Loucy (cell line): ENCODE data around the gene TMPRSS13.
"Not testable (repeated sequence)": the region's sequence is repeated elsewhere in the genome, so short reads cannot be mapped to it uniquely, and the experiment has no call there.

ENCODE experiments used
- H2AFZ ChIP-seq: fragments of 200-600 bp; sonication (generic); 2 replicates; pipeline ENCODE4 v1.6.0; 2016; ENCODE audit warnings: antibody characterized with exemption, mild to moderate bottlenecking, low read length, moderate library complexity
- H3F3A ChIP-seq: fragments of 200-600 bp; 2 replicates; pipeline ENCODE4 v1.6.0; 2016; ENCODE audit warnings: antibody characterized with exemption, low read depth, mild to moderate bottlenecking
- H3K27me3 ChIP-seq: fragments of 200-600 bp; sonication (generic); 2 replicates; pipeline ENCODE4 v1.6.1; 2014; ENCODE audit warnings: low read length, mild to moderate bottlenecking; ENCODE audit not compliant: insufficient read depth, poor library complexity, severe bottlenecking
- H3K36me3 ChIP-seq: fragments of 200-600 bp; sonication (generic); 2 replicates; pipeline ENCODE4 v1.6.1; 2016; ENCODE audit warnings: low read length; ENCODE audit not compliant: insufficient read depth
- H3K4me1 ChIP-seq: fragments of 200-600 bp; sonication (generic); 2 replicates; pipeline ENCODE4 v1.5.1; 2014; ENCODE audit warnings: low read length, mild to moderate bottlenecking; ENCODE audit not compliant: insufficient read depth, poor library complexity, severe bottlenecking
- H3K4me2 ChIP-seq: fragments of 200-600 bp; sonication (generic); 2 replicates; pipeline ENCODE4 v1.6.0; 2014; ENCODE audit warnings: antibody characterized with exemption, low read length, low read depth, mild to moderate bottlenecking; ENCODE audit not compliant: poor library complexity, severe bottlenecking
- H3K4me3 ChIP-seq: fragments of 200-600 bp; sonication (generic); 2 replicates; pipeline ENCODE4 v1.5.1; 2014; ENCODE audit warnings: low read length, mild to moderate bottlenecking, mixed read lengths; ENCODE audit not compliant: poor library complexity, severe bottlenecking
- H3K79me2 ChIP-seq: fragments of 200-600 bp; sonication (generic); 2 replicates; pipeline ENCODE4 v1.6.1; 2014; ENCODE audit warnings: low read length; ENCODE audit not compliant: insufficient read depth
- H3K9ac ChIP-seq: fragments of 200-600 bp; sonication (generic); 2 replicates; pipeline ENCODE4 v1.6.0; 2014; ENCODE audit warnings: mild to moderate bottlenecking, low read depth, low read length, moderate library complexity; ENCODE audit not compliant: poor library complexity, severe bottlenecking
- H3K9me2 ChIP-seq: fragments of 200-600 bp; sonication (generic); replicated peaks from 2 replicates; pipeline ENCODE4 v1.6.1; 2016; ENCODE audit warnings: low read depth, low read length, mixed read lengths
- H3K9me3 ChIP-seq: fragments of 200-600 bp; sonication (generic); 2 replicates; pipeline ENCODE4 v1.6.1; 2014; ENCODE audit warnings: mild to moderate bottlenecking, antibody characterized with exemption, low read length, low read depth; ENCODE audit not compliant: insufficient read depth
- H4K20me1 ChIP-seq: fragments of 200-600 bp; sonication (generic); 2 replicates; pipeline ENCODE4 v1.6.0; 2014; ENCODE audit warnings: antibody characterized with exemption, low read length, mild to moderate bottlenecking; ENCODE audit not compliant: insufficient read depth, poor library complexity, severe bottlenecking
- EZH2phosphoT487 ChIP-seq: fragments of 200-600 bp; IDR thresholded peaks from 2 replicates; pipeline ENCODE4 v1.6.1; 2018; ENCODE audit warnings: antibody characterized with exemption, mild to moderate bottlenecking, moderate library complexity, borderline replicate concordance
- TF ChIP-seq, protein P1 (sequence below): fragments of 200-600 bp; sonication (generic); conservative IDR thresholded peaks from 2 replicates; pipeline ENCODE4 v1.5.1; 2014; ENCODE audit warnings: mild to moderate bottlenecking, antibody characterized with exemption, low read length

Gene TMPRSS13

DNA sequence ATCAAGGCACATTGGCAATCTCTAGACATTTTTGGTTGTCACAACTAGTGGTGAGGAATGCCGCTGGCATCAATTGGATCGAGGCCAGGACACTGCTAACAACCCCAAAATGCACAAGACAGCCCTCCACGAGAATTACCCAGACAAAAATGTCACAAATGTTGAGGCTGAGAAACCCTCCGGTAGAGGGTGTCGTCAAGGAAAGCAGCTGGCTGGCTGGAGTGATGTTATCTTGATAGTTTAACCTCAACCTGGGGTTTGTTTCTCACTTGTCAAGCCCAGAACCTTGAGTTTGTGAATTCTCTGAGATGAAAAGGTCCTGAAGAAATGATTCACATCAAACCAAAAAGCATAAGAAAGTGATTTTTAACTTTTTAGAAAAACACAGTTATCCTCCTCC, 21.1 kb upstream of the TMPRSS13 start:
- H3K4me2 ChIP-seq = peak overlapping the region; percentile 83
- H3K27me3 ChIP-seq = no peaks in the 10 kb centered on the region
- peak overlapping the region; percentile 63 for H3K4me3 ChIP-seq
- no peak overlapping the region for H2AFZ ChIP-seq
- H3K9ac ChIP-seq = peak overlapping the region; percentile 65
- TF ChIP-seq EZH2phosphoT487 = no peak
- TF ChIP-seq, protein P1, sequence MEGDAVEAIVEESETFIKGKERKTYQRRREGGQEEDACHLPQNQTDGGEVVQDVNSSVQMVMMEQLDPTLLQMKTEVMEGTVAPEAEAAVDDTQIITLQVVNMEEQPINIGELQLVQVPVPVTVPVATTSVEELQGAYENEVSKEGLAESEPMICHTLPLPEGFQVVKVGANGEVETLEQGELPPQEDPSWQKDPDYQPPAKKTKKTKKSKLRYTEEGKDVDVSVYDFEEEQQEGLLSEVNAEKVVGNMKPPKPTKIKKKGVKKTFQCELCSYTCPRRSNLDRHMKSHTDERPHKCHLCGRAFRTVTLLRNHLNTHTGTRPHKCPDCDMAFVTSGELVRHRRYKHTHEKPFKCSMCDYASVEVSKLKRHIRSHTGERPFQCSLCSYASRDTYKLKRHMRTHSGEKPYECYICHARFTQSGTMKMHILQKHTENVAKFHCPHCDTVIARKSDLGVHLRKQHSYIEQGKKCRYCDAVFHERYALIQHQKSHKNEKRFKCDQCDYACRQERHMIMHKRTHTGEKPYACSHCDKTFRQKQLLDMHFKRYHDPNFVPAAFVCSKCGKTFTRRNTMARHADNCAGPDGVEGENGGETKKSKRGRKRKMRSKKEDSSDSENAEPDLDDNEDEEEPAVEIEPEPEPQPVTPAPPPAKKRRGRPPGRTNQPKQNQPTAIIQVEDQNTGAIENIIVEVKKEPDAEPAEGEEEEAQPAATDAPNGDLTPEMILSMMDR = peak; percentile 71
- no peaks in the 10 kb centered on the region for H3K79me2 ChIP-seq
- H3K4me1 ChIP-seq = peaks cover 65% of the 10 kb centered on the region
- H3F3A ChIP-seq = 0 out of 2 replicates have a peak, but pooled peaks cover 5% of the 10 kb centered on the region
- no peaks in the 10 kb centered on the region for H3K9me3 ChIP-seq
- H4K20me1 ChIP-seq = no peaks in the 10 kb centered on the region
- H3K9me2 ChIP-seq = no peaks in the 10 kb centered on the region
- no peaks in the 10 kb centered on the region for H3K36me3 ChIP-seq

DNA sequence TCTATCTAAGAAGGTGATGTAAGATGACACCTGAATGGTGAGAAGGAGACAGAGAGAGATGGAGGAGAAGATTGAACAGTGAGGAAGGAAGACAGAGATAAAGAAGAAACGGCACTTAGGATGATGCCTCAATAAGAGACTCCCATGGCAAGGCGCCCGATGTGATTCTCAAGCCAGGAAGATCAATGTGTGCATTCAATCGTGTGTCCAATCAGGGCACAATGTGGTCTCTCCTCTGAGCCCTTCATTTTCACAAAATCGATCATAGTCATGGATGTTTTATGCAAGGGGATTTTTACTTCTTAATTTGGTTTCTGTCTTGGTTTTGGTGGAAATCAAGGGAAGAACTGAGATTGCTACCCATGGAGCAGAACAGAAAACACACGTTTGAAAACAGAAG, 19.9 kb upstream of the TMPRSS13 start:
- Histone ChIP-seq H3K9ac (peak overlapping the region; percentile 36), H3K4me1 (peaks cover 73% of the 10 kb centered on the region), H3K27me3 (no peaks in the 10 kb centered on the region), H3K9me3 (no peaks in the 10 kb centered on the region), H3K4me3 (no peak overlapping the region), H3K36me3 (no peaks in the 10 kb centered on the region), H3K9me2 (no peaks in the 10 kb centered on the region), H2AFZ (no peak overlapping the region), H3K79me2 (no peaks in the 10 kb centered on the region), H3F3A (0 out of 2 replicates have a peak, but pooled peaks cover 5% of the 10 kb centered on the region), H4K20me1 (no peaks in the 10 kb centered on the region), H3K4me2 (no peak overlapping the region)
- TF ChIP-seq, protein P1 = no peak
- no peak for TF ChIP-seq EZH2phosphoT487

DNA sequence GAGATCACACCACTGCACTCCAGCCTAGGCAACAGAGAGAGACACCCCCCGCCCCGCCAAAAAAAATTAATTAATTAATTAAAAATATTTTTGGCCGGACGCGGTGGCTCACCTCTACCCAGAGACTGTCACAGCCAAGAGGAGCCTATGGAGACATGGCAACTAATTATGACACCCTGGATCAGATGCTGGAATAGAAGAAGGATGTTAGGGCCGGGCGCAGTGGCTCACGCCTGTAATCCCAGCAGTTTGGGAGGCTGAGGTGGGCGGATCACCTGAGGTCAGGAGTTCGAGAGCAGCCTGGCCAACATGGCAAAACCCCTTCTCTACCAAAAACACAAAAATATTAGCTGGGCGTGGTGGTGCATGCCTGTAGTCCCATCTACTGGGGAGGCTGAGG, 19.3 kb upstream of the TMPRSS13 start:
- not testable (repeated sequence) for H3K79me2 ChIP-seq, H2AFZ ChIP-seq, H4K20me1 ChIP-seq, H3K4me3 ChIP-seq, H3K36me3 ChIP-seq, H3F3A ChIP-seq, H3K4me2 ChIP-seq, H3K27me3 ChIP-seq, H3K9me2 ChIP-seq, H3K9me3 ChIP-seq, H3K9ac ChIP-seq
- peaks cover 67% of the 10 kb centered on the region for H3K4me1 ChIP-seq

DNA sequence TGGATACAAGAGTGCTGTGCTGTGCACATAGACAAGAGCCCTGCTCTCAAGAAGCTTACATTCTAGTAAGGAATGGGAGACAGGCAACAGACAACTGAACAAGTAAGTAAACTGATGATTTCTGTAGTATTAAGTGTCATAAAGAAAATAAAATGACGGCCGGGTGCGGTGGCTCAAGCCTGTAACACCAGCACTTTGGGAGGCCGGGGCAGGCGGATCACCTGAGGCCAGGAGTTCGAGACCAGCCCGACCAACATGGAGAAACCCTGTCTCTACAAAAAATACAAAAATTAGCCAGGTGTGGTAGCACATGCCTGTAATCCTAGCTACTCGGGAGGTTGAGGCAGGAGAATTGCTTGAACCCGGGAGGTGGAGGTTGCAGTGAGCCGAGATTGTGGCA, 18.5 kb upstream of the TMPRSS13 start:
- not testable (repeated sequence) for H3K9me3 ChIP-seq, H3K36me3 ChIP-seq, H4K20me1 ChIP-seq, H3K9ac ChIP-seq, H3K27me3 ChIP-seq, H3K9me2 ChIP-seq, H3K4me2 ChIP-seq, H3K79me2 ChIP-seq, H3K4me3 ChIP-seq, H2AFZ ChIP-seq, H3F3A ChIP-seq
- H3K4me1 ChIP-seq = peaks cover 60% of the 10 kb centered on the region
